NCI-H345 (cell line): Measurements from ENCODE around the gene ARHGAP26.
"Not testable (repeated sequence)": the region's sequence is repeated elsewhere in the genome, so short reads cannot be mapped to it uniquely, and the experiment has no call there.

ENCODE experiments used
- DNase-seq: peaks from one replicate; lab custom pipeline; 2025; lab: John Stamatoyannopoulos, UW

The ARHGAP26 gene

GRCh38 chr5:142906863-142907671, 136.9 kb downstream of the ARHGAP26 start:
- DNase-seq = no peak

GRCh38 chr5:142908659-142909058, 138.5 kb downstream of the ARHGAP26 start:
- no peak for DNase-seq

GRCh38 chr5:142910128-142910527, 140.0 kb downstream of the ARHGAP26 start:
- no peak for DNase-seq

- DNase-seq = no peak
Observed at GRCh38 chr5:142911170-142911569, 141.0 kb downstream of the ARHGAP26 start.

GRCh38 chr5:142911775-142912174, 141.6 kb downstream of the ARHGAP26 start:
- no peak for DNase-seq

- no peak for DNase-seq
Observed at GRCh38 chr5:142913728-142914338, 143.7 kb downstream of the ARHGAP26 start.

GRCh38 chr5:142915038-142915437, 144.9 kb downstream of the ARHGAP26 start:
- DNase-seq = no peak

GRCh38 chr5:142915813-142916424, 145.7 kb downstream of the ARHGAP26 start:
- peak; percentile 21 for DNase-seq

- no peak for DNase-seq
Observed at GRCh38 chr5:142918959-142919635, 148.9 kb downstream of the ARHGAP26 start.

GRCh38 chr5:142920849-142921612, 150.9 kb downstream of the ARHGAP26 start:
- no peak for DNase-seq

- peak; percentile 56 for DNase-seq
Observed at GRCh38 chr5:142922223-142922952, 152.2 kb downstream of the ARHGAP26 start.

- no peak for DNase-seq
Observed at GRCh38 chr5:142924135-142924883, 154.1 kb downstream of the ARHGAP26 start.

- no peak for DNase-seq
Observed at GRCh38 chr5:142925795-142926194, 155.6 kb downstream of the ARHGAP26 start.

GRCh38 chr5:142926549-142926948, 156.4 kb downstream of the ARHGAP26 start:
- no peak for DNase-seq

- DNase-seq = not testable (repeated sequence)
Observed at GRCh38 chr5:142928999-142929398, 158.8 kb downstream of the ARHGAP26 start.

GRCh38 chr5:142929587-142929986, 159.4 kb downstream of the ARHGAP26 start:
- no peak for DNase-seq

- DNase-seq = no peak
Observed at GRCh38 chr5:142930395-142931110, 160.4 kb downstream of the ARHGAP26 start.

GRCh38 chr5:142931896-142932686, 161.9 kb downstream of the ARHGAP26 start:
- no peak for DNase-seq
